A549 (cell line): ENCODE data around the gene TEX35. TPM values are rescaled to one million over a fixed set of nuclear protein-coding genes. Genes with fewer than 3 reads are reported as not detected.
"Not testable (repeated sequence)": the region's sequence is repeated elsewhere in the genome, so short reads cannot be mapped to it uniquely, and the experiment has no call there.

Experiments
- ATAC-seq, 2 experiments: fragments of 200-7000 bp in 1 of 2; fragments of >200 bp in 1 of 2; cut with Nextera tagmentation in 1 of 2; cut with Tn5 transposase in 1 of 2; 3 replicates each; pipeline versions ENCODE4 v1.8.0 to v1.9.1; 2018 to 2020; ENCODE audit warnings: mild to moderate bottlenecking in 1 of 2, moderate library complexity in 1 of 2
- CTCF ChIA-PET: fragments of 300-600 bp; sonication (Branson Sonifier 250); formaldehyde crosslinking; extraction: SDS; loops from one replicate; lab custom pipeline; 2021; ENCODE audit warnings: antibody characterized with exemption, inconsistent platforms; lab: Yijun Ruan, JAX
- POLR2A ChIA-PET: fragments of 350-600 bp; formaldehyde crosslinking; extraction: SDS; loops from one replicate; lab custom pipeline; 2021; ENCODE audit warnings: antibody characterized with exemption, inconsistent platforms; lab: Yijun Ruan, JAX
- DNase-seq, 2 experiments: peaks; one replicate each; pipeline versions ENCODE4 v3.0.0 to v3.0.0-alpha.2; 2011 to 2016; ENCODE audit warnings: low read depth in 1 of 2, low spot score in 1 of 2
- FAIRE-seq: peaks from 2 replicates; lab custom pipeline; 2011; peaks lifted over from hg19 to GRCh38; lab: Jason Lieb, UNC
- H3K27ac ChIP-seq, 2 experiments: fragments of >200 bp; sonication (Bioruptor Twin); formaldehyde crosslinking; 3 replicates each; pipeline ENCODE4 v1.5.1; 2016 to 2017
- H3K4me1 ChIP-seq: fragments of >200 bp; sonication (Bioruptor Twin); formaldehyde crosslinking; 3 replicates; pipeline ENCODE4 v1.6.1; 2016
- H3K4me2 ChIP-seq: fragments of >200 bp; sonication (Bioruptor Twin); formaldehyde crosslinking; 3 replicates; pipeline ENCODE4 v1.6.1; 2016
- H3K4me3 ChIP-seq: fragments of >200 bp; sonication (Bioruptor Twin); formaldehyde crosslinking; 3 replicates; pipeline ENCODE4 v1.5.1; 2016
- H3K9me3 ChIP-seq: fragments of >200 bp; sonication (Bioruptor Twin); formaldehyde crosslinking; 3 replicates; pipeline ENCODE4 v1.6.1; 2016
- BHLHE40 ChIP-seq: IDR thresholded peaks from 2 replicates; pipeline ENCODE4 v1.6.1; 2012; ENCODE audit warnings: low read depth, low read length, inconsistent platforms
- EHMT2 ChIP-seq: fragments of 200-600 bp; sonication (generic); IDR thresholded peaks from 2 replicates; pipeline ENCODE4 v1.6.1; 2016; ENCODE audit warnings: antibody characterized with exemption, low read depth, mild to moderate bottlenecking, moderate library complexity
- ESRRA ChIP-seq: fragments of 150-350 bp; IDR thresholded peaks from 2 replicates; pipeline ENCODE4 v1.6.1; 2014; ENCODE audit warnings: mild to moderate bottlenecking, low read length, borderline replicate concordance
- FOXS1 ChIP-seq: fragments of 250-450 bp; sonication (Bioruptor Pico); IDR thresholded peaks from 2 replicates; pipeline ENCODE4 v1.5.0; 2020; ENCODE audit warnings: mild to moderate bottlenecking, moderate library complexity
- GATA3 ChIP-seq: IDR thresholded peaks from 2 replicates; pipeline ENCODE4 v1.6.1; 2012; ENCODE audit warnings: borderline replicate concordance
- HOXB5 ChIP-seq: fragments of 250-450 bp; sonication (Bioruptor Pico); IDR thresholded peaks from 2 replicates; pipeline ENCODE4 v1.5.0; 2020; ENCODE audit warnings: mild to moderate bottlenecking, moderate library complexity
- MAFK ChIP-seq: fragments of 450-650 bp; IDR thresholded peaks from 2 replicates; pipeline ENCODE4 v1.6.1; 2014; ENCODE audit not compliant: partially characterized antibody
- MAZ ChIP-seq: fragments of 150-350 bp; IDR thresholded peaks from 2 replicates; pipeline ENCODE4 v1.6.1; 2014; ENCODE audit warnings: antibody characterized with exemption, low read depth, low read length, borderline replicate concordance
- POLR2AphosphoS2 ChIP-seq: conservative IDR thresholded peaks from 2 replicates; pipeline ENCODE4 v1.6.1; 2012; ENCODE audit warnings: low read length, improper control_type of control experiment, inconsistent platforms
- SREBF2 ChIP-seq: fragments of 450-650 bp; IDR thresholded peaks from 2 replicates; pipeline ENCODE4 v1.6.1; 2014; ENCODE audit warnings: mild to moderate bottlenecking, moderate library complexity
- TFCP2L1 ChIP-seq: fragments of 250-450 bp; sonication (Bioruptor Pico); IDR thresholded peaks from 2 replicates; pipeline ENCODE4 v1.5.0; 2021; ENCODE audit warnings: mild to moderate bottlenecking
- ZC3H11A ChIP-seq: fragments of 450-650 bp; IDR thresholded peaks from 2 replicates; pipeline ENCODE4 v1.6.1; 2014; ENCODE audit warnings: antibody characterized with exemption, mild to moderate bottlenecking
- ZFP36 ChIP-seq: fragments of 450-650 bp; IDR thresholded peaks from 2 replicates; pipeline ENCODE4 v1.6.1; 2014; ENCODE audit warnings: borderline replicate concordance; ENCODE audit not compliant: partially characterized antibody
- WGBS: methylation state at CpG from one replicate; pipeline ENCODE4 v1.1.6; 2017; ENCODE audit errors: missing lambda C conversion rate; 5-methylcytosine and 5-hydroxymethylcytosine counted together
- polyA plus RNA-seq, 4 experiments: library from polyadenylated mRNA; depleted of rRNA in 3 of 4; stranded (reverse); fragments of >200 nt; fragmentation: RNase III in 1 of 4; extraction: RNeasy Plus Mini Kit Qiagen cat#74134 plus additional on column Dnase treatment in 1 of 4; gene quantifications; 2 replicates in 3 of 4; 3 replicates in 1 of 4; pipeline ENCODE4 v1.2.3, GENCODE V29; 2011 to 2017
- TF ChIP-seq, protein P1 (sequence below): fragments of >200 bp; sonication (Bioruptor Twin); formaldehyde crosslinking; IDR thresholded peaks from 2 replicates; pipeline ENCODE4 v1.6.1; 2016
- TF ChIP-seq, protein P2 (sequence below): IDR thresholded peaks from 2 replicates; pipeline ENCODE4 v1.6.1; 2012
- TF ChIP-seq, protein P3 (sequence below): fragments of >200 bp; sonication (Bioruptor Twin); formaldehyde crosslinking; IDR thresholded peaks from 3 replicates; pipeline ENCODE4 v1.5.1; 2016

The TEX35 gene
- polyA plus RNA-seq, 2 of the 4 experiments (the other 2 are of a cell fraction), result not detected

DNA sequence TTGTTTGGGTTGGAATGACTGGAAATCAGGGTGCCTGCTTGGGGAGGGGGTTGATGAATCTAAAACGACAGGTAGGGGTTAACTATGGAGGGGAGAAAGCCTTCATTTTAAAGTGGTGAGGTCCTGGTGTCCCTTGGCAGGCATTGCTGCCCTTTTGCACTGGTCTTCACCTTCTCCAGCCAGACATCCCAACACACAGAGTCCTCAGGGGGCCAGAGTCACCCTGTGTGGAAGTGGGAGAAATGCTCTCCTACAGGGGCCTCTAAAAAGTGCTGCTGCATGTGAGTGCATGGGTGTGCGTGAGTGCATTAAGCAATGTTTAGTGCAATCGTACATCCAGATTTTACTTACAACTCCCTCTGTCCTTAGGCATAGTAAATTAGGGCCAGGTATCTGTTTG lies 39.0 kb downstream of the TEX35 start:
- no peaks in the 10 kb centered on the region for H3K4me1 ChIP-seq
- CTCF ChIA-PET, result interaction anchor here (1.2 to 5.1 kb wide), 2 partner anchors 10 to 20 kb away, joined by 4 to 34 read pairs; no protein-coding TSS in a partner anchor
- H3K27ac ChIP-seq, result no peak overlapping the region

DNA sequence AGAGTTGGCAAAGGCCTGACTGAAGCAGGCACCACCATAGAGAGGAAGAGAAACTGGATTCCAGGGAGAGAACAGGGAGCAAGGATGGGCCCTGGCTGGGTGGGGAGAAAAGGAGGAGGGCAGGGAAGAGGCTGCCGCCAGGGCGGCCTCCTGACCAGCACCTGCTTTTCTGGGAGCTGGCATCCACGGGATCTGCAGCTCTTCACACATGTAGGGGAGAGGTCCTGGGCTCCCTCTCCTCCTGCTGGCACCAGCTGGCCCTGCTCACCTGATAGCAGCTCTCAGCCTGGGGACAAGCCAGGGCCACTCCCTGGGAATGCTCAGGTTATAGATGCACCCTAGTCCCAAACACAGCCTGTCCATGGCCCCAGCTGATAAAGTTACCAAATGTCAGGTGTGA lies 39.9 kb downstream of the TEX35 start:
- H3K4me3 ChIP-seq, result no peak overlapping the region
- no peaks in the 10 kb centered on the region for H3K4me1 ChIP-seq
- peak in 1 of 2 experiments; percentile 24; a peak in 1 of 6 replicates for ATAC-seq
- ChIA-PET POLR2A (interaction anchor here (0.5 kb wide), 1 partner anchor 172 kb away, joined by 3 read pairs; the partner anchor contains the start of gene RALGPS2), CTCF (interaction anchor here (1.2 to 5.1 kb wide), 2 partner anchors 11 to 60 kb away, joined by 3 to 34 read pairs; no protein-coding TSS in a partner anchor)
- 87% methylated on average over 3 of the region's 3 CpGs for WGBS
- no peak for FAIRE-seq
- no peak overlapping the region for H3K4me2 ChIP-seq
- H3K27ac ChIP-seq, result no peak overlapping the region
- DNase-seq, result no peak
- TF ChIP-seq MAZ (no peak), ZFP36 (no peak), POLR2AphosphoS2 (no peak), FOXS1 (CRISPR knock-in tag) (no peak)
- H3K9me3 ChIP-seq, result no peaks in the 10 kb centered on the region

More for the DNA sequence above, 39.0 kb downstream of the TEX35 start:
- WGBS, result 65% methylated on average over 3 of the region's 3 CpGs
- no peak overlapping the region for H3K4me2 ChIP-seq
- DNase-seq (no peak), ATAC-seq (no peak), FAIRE-seq (no peak)
- POLR2A ChIA-PET, result no interaction called here
- no peak overlapping the region for H3K4me3 ChIP-seq
- TF ChIP-seq ZC3H11A (no peak), MAFK (no peak), ZFP36 (no peak), SREBF2 (no peak), HOXB5 (CRISPR knock-in tag) (no peak), ESRRA (no peak), TFCP2L1 (CRISPR knock-in tag) (no peak), EHMT2 (no peak), BHLHE40 (no peak), GATA3 (no peak)
- TF ChIP-seq, protein P1, sequence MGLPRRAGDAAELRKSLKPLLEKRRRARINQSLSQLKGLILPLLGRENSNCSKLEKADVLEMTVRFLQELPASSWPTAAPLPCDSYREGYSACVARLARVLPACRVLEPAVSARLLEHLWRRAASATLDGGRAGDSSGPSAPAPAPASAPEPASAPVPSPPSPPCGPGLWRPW, result no peak
- TF ChIP-seq, protein P2, sequence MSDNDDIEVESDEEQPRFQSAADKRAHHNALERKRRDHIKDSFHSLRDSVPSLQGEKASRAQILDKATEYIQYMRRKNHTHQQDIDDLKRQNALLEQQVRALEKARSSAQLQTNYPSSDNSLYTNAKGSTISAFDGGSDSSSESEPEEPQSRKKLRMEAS, result no peak
- TF ChIP-seq, protein P3, sequence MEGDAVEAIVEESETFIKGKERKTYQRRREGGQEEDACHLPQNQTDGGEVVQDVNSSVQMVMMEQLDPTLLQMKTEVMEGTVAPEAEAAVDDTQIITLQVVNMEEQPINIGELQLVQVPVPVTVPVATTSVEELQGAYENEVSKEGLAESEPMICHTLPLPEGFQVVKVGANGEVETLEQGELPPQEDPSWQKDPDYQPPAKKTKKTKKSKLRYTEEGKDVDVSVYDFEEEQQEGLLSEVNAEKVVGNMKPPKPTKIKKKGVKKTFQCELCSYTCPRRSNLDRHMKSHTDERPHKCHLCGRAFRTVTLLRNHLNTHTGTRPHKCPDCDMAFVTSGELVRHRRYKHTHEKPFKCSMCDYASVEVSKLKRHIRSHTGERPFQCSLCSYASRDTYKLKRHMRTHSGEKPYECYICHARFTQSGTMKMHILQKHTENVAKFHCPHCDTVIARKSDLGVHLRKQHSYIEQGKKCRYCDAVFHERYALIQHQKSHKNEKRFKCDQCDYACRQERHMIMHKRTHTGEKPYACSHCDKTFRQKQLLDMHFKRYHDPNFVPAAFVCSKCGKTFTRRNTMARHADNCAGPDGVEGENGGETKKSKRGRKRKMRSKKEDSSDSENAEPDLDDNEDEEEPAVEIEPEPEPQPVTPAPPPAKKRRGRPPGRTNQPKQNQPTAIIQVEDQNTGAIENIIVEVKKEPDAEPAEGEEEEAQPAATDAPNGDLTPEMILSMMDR, result no peak
- no peaks in the 10 kb centered on the region for H3K9me3 ChIP-seq

DNA sequence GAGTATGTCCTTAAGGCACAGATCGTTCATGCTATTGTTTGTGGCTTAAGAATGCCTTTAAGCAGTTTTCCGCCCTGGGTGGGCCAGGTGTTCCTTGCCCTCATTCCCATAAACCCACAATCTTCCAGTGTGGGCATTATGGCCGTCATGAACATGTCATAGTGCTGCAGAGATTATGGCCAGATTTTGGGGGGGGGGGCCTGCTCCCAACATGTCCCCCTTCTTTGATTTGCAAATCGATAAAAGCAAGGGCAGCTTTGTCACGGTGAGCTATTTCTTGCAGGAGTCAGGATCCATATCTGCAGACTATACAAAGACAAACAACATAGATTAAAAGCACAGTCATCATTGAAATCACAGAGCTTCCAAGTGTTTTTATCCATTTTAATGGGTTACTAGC lies 41.4 kb downstream of the TEX35 start:
- POLR2A ChIA-PET, H3K4me1 ChIP-seq, H3K27ac ChIP-seq, DNase-seq, FAIRE-seq, H3K4me3 ChIP-seq, H3K4me2 ChIP-seq, ATAC-seq, H3K9me3 ChIP-seq: not testable (repeated sequence)
- 71% methylated on average over 5 of the region's 5 CpGs for WGBS
- CTCF ChIA-PET, result interaction anchor here (1.3 to 5.1 kb wide), 2 partner anchors 8 to 12 kb away, joined by 3 to 34 read pairs; no protein-coding TSS in a partner anchor

DNA sequence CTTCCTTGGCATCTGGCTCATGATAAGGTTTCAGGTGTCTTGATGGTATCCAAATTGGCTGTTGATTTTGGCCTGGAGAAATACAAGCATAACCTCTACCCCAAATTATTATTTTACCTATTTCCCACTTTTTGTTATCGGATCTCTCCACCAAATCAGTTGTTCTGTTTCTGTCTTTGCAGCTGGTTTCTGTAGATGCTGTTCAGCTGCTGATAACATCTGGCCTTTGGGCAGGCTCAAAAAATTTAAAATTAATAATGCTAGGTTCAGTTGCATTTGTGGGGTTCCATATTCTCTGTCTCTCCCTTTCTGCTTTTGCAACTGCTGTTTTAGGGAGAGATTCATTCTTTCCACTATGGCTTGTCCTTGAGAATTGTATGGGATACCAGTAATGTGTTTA lies 42.7 kb downstream of the TEX35 start:
- H3K9me3 ChIP-seq, FAIRE-seq, H3K4me3 ChIP-seq, H3K4me1 ChIP-seq, H3K4me2 ChIP-seq, DNase-seq, H3K27ac ChIP-seq, ATAC-seq, POLR2A ChIA-PET: not testable (repeated sequence)
- WGBS, result 85% methylated on average over 1 of the region's 1 CpG
- CTCF ChIA-PET, result interaction anchor here (5.1 kb wide), 1 partner anchor 13 kb away, joined by 34 read pairs; no protein-coding TSS in a partner anchor

DNA sequence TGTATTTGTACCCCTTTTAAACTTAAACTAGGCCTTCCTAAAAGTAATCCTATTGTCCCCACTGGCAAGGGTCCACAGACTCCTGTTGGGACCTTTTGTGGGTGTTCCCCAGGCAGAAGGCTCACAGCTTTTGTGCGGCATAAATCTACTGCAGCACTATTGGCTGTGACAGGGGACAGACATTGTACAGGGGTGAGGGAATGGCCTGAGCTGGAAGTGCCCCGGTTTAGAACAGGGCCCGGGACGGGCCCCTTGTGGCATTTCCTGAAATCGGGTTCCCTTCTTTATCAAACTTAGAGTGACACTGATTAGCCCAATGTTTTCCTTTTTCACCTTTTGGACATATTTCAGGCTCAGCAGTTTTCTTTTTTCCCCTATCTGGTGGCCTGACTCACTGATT lies 45.9 kb downstream of the TEX35 start:
- H3K9me3 ChIP-seq, H3K4me2 ChIP-seq, FAIRE-seq, DNase-seq, H3K4me1 ChIP-seq, H3K4me3 ChIP-seq, ATAC-seq, H3K27ac ChIP-seq: not testable (repeated sequence)
- WGBS, result 50% methylated on average over 5 of the region's 5 CpGs
- CTCF ChIA-PET, result interaction anchor here (0.7 to 1.0 kb wide), 2 partner anchors 16 to 18 kb away, joined by 3 read pairs; no protein-coding TSS in a partner anchor
- POLR2A ChIA-PET, result interaction anchor here (1.0 kb wide), 1 partner anchor 32 kb away, joined by 3 read pairs; no protein-coding TSS in a partner anchor
